Omental fat pad (tissue), 4 donors: Measurements from ENCODE around the gene EMP2. TPM values are rescaled to one million over a fixed set of nuclear protein-coding genes. Genes with fewer than 3 reads are reported as not detected.

ENCODE experiments used
- ATAC-seq: fragments of 150-250 bp; one replicate; pipeline ENCODE4 v1.9.1; 2016; ENCODE audit warnings: mild to moderate bottlenecking, moderate library complexity; ENCODE audit not compliant: low FRiP score
- DNase-seq: peaks from one replicate; pipeline ENCODE4 v3.0.0-alpha.2; 2019; ENCODE audit warnings: low spot score
- CTCF ChIP-seq, 3 donors: fragments of 450-650 bp; IDR thresholded peaks; one replicate each; pipeline ENCODE4 v1.5.1; 2016 to 2017; ENCODE audit warnings: antibody characterized with exemption in 3 of 3, mild to moderate bottlenecking in 3 of 3, moderate library complexity in 2 of 3
- total RNA-seq, 4 donors: library from RNA; depleted of rRNA; stranded (reverse); fragments of >200 nt; gene quantifications; one replicate each; pipeline ENCODE4 v1.1.0, GENCODE V29; 2016

Gene EMP2
- total RNA-seq, 4 donors from 2014 or later: 36.7 to 80.4 (median 50.1) TPM

- no peak for TF ChIP-seq CTCF (IDR thresholded peaks at IDR 0.05)
- ATAC-seq: no peak
- DNase-seq: no peak
These were observed 49.7 kb downstream of the EMP2 start for GRCh38 chr16:10530685-10531084.

GRCh38 chr16:10529895-10530669, 50.3 kb downstream of the EMP2 start:
- DNase-seq (no peak), ATAC-seq (no peak)
- TF ChIP-seq CTCF (IDR thresholded peaks at IDR 0.05): no peak

GRCh38 chr16:10528635-10529034, 51.8 kb downstream of the EMP2 start:
- no peak for TF ChIP-seq CTCF (IDR thresholded peaks at IDR 0.05)
- DNase-seq: no peak
- ATAC-seq: no peak

GRCh38 chr16:10526962-10527361, 53.4 kb downstream of the EMP2 start:
- DNase-seq (no peak), ATAC-seq (no peak)
- no peak for TF ChIP-seq CTCF (IDR thresholded peaks at IDR 0.05)

DNA sequence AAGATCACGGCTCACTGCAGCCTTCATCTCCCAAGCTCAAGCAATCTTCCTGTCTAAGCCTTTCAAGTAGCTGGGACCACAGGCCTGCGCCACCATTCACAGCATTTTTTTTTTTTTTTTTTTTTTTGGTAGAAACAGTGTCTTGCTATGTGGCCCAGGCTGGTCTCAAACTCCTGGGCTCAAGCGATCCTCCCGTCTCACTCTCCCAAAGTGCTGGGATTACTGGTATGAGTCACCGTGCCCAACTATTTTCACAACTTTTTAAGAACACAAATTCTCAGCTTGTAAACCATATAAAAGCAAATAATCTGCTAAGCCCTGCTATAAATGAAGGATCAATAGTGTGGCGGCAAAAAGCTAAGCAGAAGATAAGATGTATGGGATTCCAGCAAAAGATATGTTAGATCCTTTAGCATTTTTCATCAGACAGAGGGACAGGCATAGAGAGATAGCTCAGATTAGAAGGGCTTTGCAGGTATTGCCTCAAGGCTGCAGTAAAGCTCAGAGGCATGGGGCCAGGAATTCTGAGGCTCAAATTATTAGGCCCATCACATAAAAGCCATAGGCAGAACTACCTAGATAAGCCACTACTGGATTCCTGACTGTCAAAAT, 55.1 kb downstream of the EMP2 start:
- TF ChIP-seq CTCF (IDR thresholded peaks at IDR 0.05): no peak
- no peak for ATAC-seq

GRCh38 chr16:10522966-10523365, 57.4 kb downstream of the EMP2 start:
- DNase-seq (no peak), ATAC-seq (no peak)
- no peak for TF ChIP-seq CTCF (IDR thresholded peaks at IDR 0.05)

More for the DNA sequence above, 55.1 kb downstream of the EMP2 start:
- no peak for DNase-seq
